ENCODE measurements around the gene LUZP1. TPM values are rescaled to one million over a fixed set of nuclear protein-coding genes. Genes with fewer than 3 reads are reported as not detected.

LUZP1 gene
- total and polyA plus RNA-seq, 2 experiments from 2014 or later: 45.7 to 152 TPM

GRCh38 chr1:23090056-23090455, 78.6 kb downstream of the LUZP1 start (continued):
- TF ChIP-seq ZNF462 (CRISPR knock-in tag; IDR thresholded peaks at IDR 0.05) (no peak), NANOG (IDR thresholded peaks at IDR 0.05; ENCODE audit: borderline replicate concordance) (no peak), ZNF114 (CRISPR knock-in tag; IDR thresholded peaks at IDR 0.05) (no peak), STAT1 (IDR thresholded peaks at IDR 0.05; ENCODE audit: unreplicated experiment) (no peak), EZH2phosphoT487 (IDR thresholded peaks at IDR 0.05; ENCODE audit: unreplicated experiment) (no peak), REST (IDR thresholded peaks at IDR 0.05; ENCODE audit: unreplicated experiment) (no peak), EZH2 (IDR thresholded peaks at IDR 0.05; ENCODE audit: low read depth, unreplicated experiment) (no peak), ZNF331 (CRISPR knock-in tag; IDR thresholded peaks at IDR 0.05; ENCODE audit: low read depth) (no peak), CREB1 (CRISPR knock-in tag; IDR thresholded peaks at IDR 0.05; ENCODE audit: low read depth) (no peak), POLR2AphosphoS5 (IDR thresholded peaks at IDR 0.05; ENCODE audit: low read depth) (no peak), ETS1 (IDR thresholded peaks at IDR 0.05) (no peak), JUNB (IDR thresholded peaks at IDR 0.05; ENCODE audit: unreplicated experiment) (no peak)

All from GM23338 (cell line).